Sigmoid colon (tissue), 3 donors: ENCODE data around the gene EXOC8.

Source experiments
- CTCF ChIP-seq, 4 experiments: fragments of 450-650 bp in 3 of 4; fragments of 200-600 bp in 1 of 4; IDR thresholded peaks; one replicate each; pipeline ENCODE4 v1.5.1; 2016 to 2019; ENCODE audit warnings: antibody characterized with exemption in 4 of 4, mild to moderate bottlenecking in 3 of 4, moderate library complexity in 2 of 4
- POLR2A ChIP-seq, 2 donors: fragments of 450-650 bp; IDR thresholded peaks; one replicate each; pipeline ENCODE4 v1.6.1; 2016; ENCODE audit warnings: antibody characterized with exemption in 2 of 2, mild to moderate bottlenecking in 2 of 2, moderate library complexity in 2 of 2

DNA sequence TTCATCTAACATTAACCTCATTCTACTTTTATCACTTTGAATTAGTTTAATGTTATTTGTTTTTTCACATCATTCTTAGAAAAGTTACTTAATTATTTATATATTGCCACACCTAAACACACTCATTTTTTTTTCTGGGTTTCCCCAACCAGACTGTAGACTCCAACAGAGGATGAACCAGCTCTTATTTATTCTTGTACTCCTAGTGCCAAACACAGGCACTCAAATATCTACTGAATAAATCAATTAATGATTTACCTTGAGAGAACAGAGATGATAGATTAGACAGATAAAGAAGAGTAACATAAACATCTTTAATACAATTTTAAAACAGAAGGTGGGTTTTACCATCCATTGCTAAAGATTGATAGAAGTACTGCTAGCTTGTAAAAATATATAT is 48.8 kb upstream of the EXOC8 start:
- no peak for TF ChIP-seq CTCF (IDR thresholded peaks at IDR 0.05)
- no peak for TF ChIP-seq POLR2A (IDR thresholded peaks at IDR 0.05)
